Mucosa of rectum (tissue), 2 donors: Measurements from ENCODE around the gene POLR1D.

Source experiments
- H3K27ac ChIP-seq, 2 donors: one replicate each; pipeline ENCODE4 v1.7.0; 2013; ENCODE audit warnings: inconsistent platforms in 2 of 2, low read depth in 2 of 2, low read length in 2 of 2
- H3K27me3 ChIP-seq, 2 donors: one replicate each; pipeline ENCODE4 v1.7.0; 2013; ENCODE audit warnings: low read length in 2 of 2; ENCODE audit not compliant: control insufficient read depth in 2 of 2, insufficient read depth in 2 of 2
- H3K36me3 ChIP-seq, 2 donors: one replicate each; pipeline ENCODE4 v1.7.0; 2013; ENCODE audit warnings: low read length in 2 of 2; ENCODE audit not compliant: control insufficient read depth in 2 of 2, insufficient read depth in 2 of 2
- H3K4me1 ChIP-seq, 2 donors: one replicate each; pipeline ENCODE4 v1.7.0; 2013; ENCODE audit warnings: low read length in 2 of 2, mild to moderate bottlenecking in 1 of 2; ENCODE audit not compliant: control insufficient read depth in 2 of 2, insufficient read depth in 2 of 2
- H3K4me3 ChIP-seq, 2 donors: one replicate each; pipeline ENCODE4 v1.7.0; 2013; ENCODE audit warnings: low read length in 2 of 2
- H3K9ac ChIP-seq, 2 donors: one replicate each; pipeline ENCODE4 v1.7.0; 2013; ENCODE audit warnings: low read length in 2 of 2, low read depth in 1 of 2, mild to moderate bottlenecking in 1 of 2
- H3K9me3 ChIP-seq, 2 donors: one replicate each; pipeline ENCODE4 v1.7.0; 2013; ENCODE audit warnings: low read length in 2 of 2; ENCODE audit not compliant: control insufficient read depth in 2 of 2
- donor health status: healthy.
- donor health status: Normal muscosa, but diverticular disease.

The POLR1D gene

DNA sequence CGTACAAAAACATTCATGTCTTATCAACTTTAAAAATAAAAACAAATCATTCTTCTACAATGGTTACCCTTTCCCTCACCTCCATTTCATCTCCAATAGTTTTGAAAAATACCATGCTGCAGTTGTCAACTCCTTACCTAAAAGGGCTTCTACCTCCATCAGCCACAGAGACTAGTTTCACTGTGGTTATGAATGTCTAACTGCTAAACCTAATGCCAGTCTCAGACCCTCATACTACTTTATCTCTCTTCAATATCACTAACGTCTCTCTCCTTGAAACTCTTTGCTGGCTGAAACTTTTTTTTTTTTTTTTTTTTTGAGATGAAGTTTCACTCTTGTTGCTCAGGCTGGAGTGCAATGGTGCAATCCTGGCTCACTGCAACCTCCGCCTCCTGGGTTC, 28.4 kb upstream of the POLR1D start:
- H3K4me1 ChIP-seq, result peaks cover 4 to 5% of the 10 kb centered on the region in 2 donors

GRCh38 chr13:27595055-27595811, 26.5 kb upstream of the POLR1D start:
- H3K9me3 ChIP-seq, result no peaks in the 10 kb centered on the region
- H3K36me3 ChIP-seq, result no peaks in the 10 kb centered on the region
- H3K4me3 ChIP-seq, result no peak overlapping the region
- peaks cover 4 to 5% of the 10 kb centered on the region in 2 donors for H3K4me1 ChIP-seq
- H3K27ac ChIP-seq, result no peak overlapping the region
- H3K9ac ChIP-seq, result no peak overlapping the region
- H3K27me3 ChIP-seq, result no peaks in the 10 kb centered on the region

More for the DNA sequence above, 28.4 kb upstream of the POLR1D start:
- Histone ChIP-seq H3K4me3 (no peak overlapping the region), H3K36me3 (no peaks in the 10 kb centered on the region), H3K27me3 (no peaks in the 10 kb centered on the region), H3K9me3 (no peaks in the 10 kb centered on the region), H3K27ac (no peak overlapping the region), H3K9ac (no peak overlapping the region)

GRCh38 chr13:27599096-27599495, 22.6 kb upstream of the POLR1D start:
- Histone ChIP-seq H3K9me3 (no peaks in the 10 kb centered on the region), H3K27me3 (no peaks in the 10 kb centered on the region), H3K9ac (no peak overlapping the region), H3K4me1 (peaks cover 4 to 5% of the 10 kb centered on the region in 2 donors), H3K27ac (no peak overlapping the region), H3K36me3 (no peaks in the 10 kb centered on the region), H3K4me3 (no peak overlapping the region)

- no peaks in the 10 kb centered on the region for H3K36me3 ChIP-seq
- peaks cover under 1 to 3% of the 10 kb centered on the region in 2 donors for H3K4me1 ChIP-seq
- H3K4me3 ChIP-seq, result no peak overlapping the region
- H3K9ac ChIP-seq, result no peak overlapping the region
- H3K27me3 ChIP-seq, result no peaks in the 10 kb centered on the region
- no peak overlapping the region for H3K27ac ChIP-seq
- H3K9me3 ChIP-seq, result no peaks in the 10 kb centered on the region
Observed at GRCh38 chr13:27599845-27600553, 21.7 kb upstream of the POLR1D start.

- H3K9ac ChIP-seq, result no peak overlapping the region
- H3K27me3 ChIP-seq, result no peaks in the 10 kb centered on the region
- H3K4me3 ChIP-seq, result no peak overlapping the region
- no peaks in the 10 kb centered on the region for H3K4me1 ChIP-seq
- no peaks in the 10 kb centered on the region for H3K9me3 ChIP-seq
- no peaks in the 10 kb centered on the region for H3K36me3 ChIP-seq
- no peak overlapping the region for H3K27ac ChIP-seq
Observed at GRCh38 chr13:27600711-27601110, 21.0 kb upstream of the POLR1D start.

GRCh38 chr13:27601208-27601607, 20.5 kb upstream of the POLR1D start:
- no peaks in the 10 kb centered on the region for H3K27me3 ChIP-seq
- H3K4me3 ChIP-seq, result no peak overlapping the region
- H3K36me3 ChIP-seq, result no peaks in the 10 kb centered on the region
- H3K4me1 ChIP-seq, result no peaks in the 10 kb centered on the region
- H3K9ac ChIP-seq, result no peak overlapping the region
- H3K9me3 ChIP-seq, result no peaks in the 10 kb centered on the region
- H3K27ac ChIP-seq, result no peak overlapping the region

DNA sequence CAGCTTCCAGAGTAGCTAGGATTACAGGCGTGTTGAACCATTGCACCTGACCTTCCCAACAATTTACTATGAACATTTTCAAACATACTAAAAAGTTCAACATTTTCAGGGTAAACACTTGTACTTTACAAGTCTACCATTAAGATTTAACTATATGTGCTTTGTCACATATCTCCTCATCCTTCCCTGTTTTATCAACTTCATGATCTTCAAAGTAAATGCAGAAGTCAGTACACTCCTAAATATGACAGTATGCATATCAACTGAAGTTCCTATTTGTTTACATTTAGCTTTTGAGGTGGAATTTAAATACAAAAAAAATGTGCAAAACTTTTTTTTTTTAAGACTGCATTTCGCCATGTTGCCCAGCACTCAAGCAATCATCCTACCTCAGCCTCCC, 19.9 kb upstream of the POLR1D start:
- Histone ChIP-seq H3K36me3 (no peaks in the 10 kb centered on the region), H3K4me3 (no peak overlapping the region), H3K27me3 (no peaks in the 10 kb centered on the region), H3K27ac (no peak overlapping the region), H3K4me1 (no peaks in the 10 kb centered on the region), H3K9ac (no peak overlapping the region), H3K9me3 (no peaks in the 10 kb centered on the region)

- H3K4me3 ChIP-seq, result no peak overlapping the region
- H3K9ac ChIP-seq, result no peak overlapping the region
- no peaks in the 10 kb centered on the region for H3K4me1 ChIP-seq
- no peaks in the 10 kb centered on the region for H3K27me3 ChIP-seq
- H3K9me3 ChIP-seq, result no peaks in the 10 kb centered on the region
- no peaks in the 10 kb centered on the region for H3K36me3 ChIP-seq
- H3K27ac ChIP-seq, result no peak overlapping the region
Observed at GRCh38 chr13:27605099-27605498, 16.6 kb upstream of the POLR1D start.

- Histone ChIP-seq H3K9ac (no peak overlapping the region), H3K4me3 (no peak overlapping the region), H3K9me3 (no peaks in the 10 kb centered on the region), H3K4me1 (no peaks in the 10 kb centered on the region), H3K27ac (no peak overlapping the region), H3K27me3 (no peaks in the 10 kb centered on the region), H3K36me3 (no peaks in the 10 kb centered on the region)
Observed at GRCh38 chr13:27605610-27606200, 16.0 kb upstream of the POLR1D start.

DNA sequence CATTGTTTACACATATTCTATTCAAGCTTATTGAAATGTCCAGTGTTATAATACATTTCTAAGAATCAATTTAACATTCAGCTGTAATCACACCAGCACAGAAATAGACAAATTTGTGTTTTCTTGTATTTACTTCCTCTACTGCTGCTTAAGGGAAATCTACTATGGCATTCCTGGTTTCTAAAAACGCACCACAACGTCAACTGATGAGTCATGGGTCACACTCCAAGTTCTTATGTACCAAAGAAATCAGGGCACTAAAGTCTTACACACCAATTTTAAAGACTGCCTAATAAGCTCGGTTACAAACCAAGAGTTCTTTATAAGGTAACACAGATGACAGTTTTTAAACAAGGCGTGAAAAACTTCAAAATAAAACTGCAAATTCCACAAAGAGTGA, 14.6 kb upstream of the POLR1D start:
- H3K27me3 ChIP-seq, result no peaks in the 10 kb centered on the region

More for the DNA sequence above, 14.6 kb upstream of the POLR1D start:
- Histone ChIP-seq H3K4me1 (no peaks in the 10 kb centered on the region), H3K9me3 (no peaks in the 10 kb centered on the region), H3K27ac (no peak overlapping the region), H3K4me3 (no peak overlapping the region), H3K36me3 (no peaks in the 10 kb centered on the region), H3K9ac (no peak overlapping the region)
